ENCODE data around the gene CYRIA.
A peak's percentile ranks its signal among the peaks of the same experiment; 100 is the strongest.

CYRIA gene

DNA sequence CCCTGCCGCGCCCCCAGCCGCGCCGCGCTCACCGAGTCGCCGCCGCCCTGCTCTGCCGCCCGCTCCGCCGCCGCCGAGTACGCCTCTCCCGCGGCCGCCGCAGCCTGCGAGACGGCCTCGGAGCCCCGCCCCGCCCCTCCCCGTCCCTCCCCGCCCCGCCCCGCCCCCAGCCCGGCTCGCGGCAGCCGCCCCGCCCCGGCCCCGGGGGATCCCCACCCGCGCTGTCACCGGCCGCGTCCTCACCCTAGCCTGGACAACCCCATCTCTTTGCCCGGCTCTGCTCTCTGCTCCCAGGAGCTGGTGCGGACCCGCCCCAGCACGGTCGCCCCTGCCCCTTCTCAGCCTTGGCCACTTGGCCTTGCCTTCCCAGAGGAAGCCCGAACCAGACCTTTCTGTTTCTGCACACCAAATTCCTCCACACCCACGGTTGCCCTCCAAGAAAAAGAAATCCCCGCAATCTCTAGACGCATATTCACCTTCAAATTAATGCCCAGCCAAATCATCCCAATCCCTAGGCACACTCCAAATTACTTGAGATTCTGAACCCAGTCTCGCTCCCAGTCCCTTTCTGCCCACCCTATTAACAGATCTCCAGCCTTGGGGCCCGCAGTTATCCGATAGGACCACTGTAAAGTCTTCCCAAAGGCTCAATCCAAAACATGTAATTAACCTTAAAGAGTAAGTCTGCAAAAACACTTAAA lies at the start of gene CYRIA:
CYRIA (minus strand) TSS at position 87 of the 701 bp plus-strand sequence. CDS start 77,715 bp downstream, outside the sequence.
- peak in 1 of 2 donors; percentile 21 for DNase-seq (ENCODE audit: low read depth in 2 of 2)

DNA sequence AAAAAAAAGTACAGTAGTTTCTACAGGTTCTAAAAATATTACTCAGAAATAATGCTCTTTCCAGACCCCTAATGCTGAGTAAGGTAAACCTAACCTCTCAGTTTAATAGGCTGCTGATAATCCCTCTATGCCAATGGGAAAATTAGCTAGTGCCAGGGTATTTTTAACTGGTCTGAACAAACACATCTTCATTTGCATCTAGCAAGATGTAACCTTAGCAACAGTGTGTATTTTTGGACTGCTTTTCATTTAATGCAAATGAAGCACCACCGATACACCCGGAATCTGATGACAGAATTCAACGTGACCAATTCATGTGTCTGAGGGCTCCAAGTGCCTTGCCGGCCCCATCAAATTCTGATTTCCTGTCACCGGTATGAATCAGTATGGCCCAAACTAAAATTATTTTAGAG lies 47.4 kb upstream of the CYRIA start:
- no peak for DNase-seq (ENCODE audit: low read depth in 2 of 2)

- no peak for DNase-seq (ENCODE audit: low read depth in 2 of 2)
These were observed 44.1 kb upstream of the CYRIA start for GRCh38 chr2:16709769-16710168.

DNA sequence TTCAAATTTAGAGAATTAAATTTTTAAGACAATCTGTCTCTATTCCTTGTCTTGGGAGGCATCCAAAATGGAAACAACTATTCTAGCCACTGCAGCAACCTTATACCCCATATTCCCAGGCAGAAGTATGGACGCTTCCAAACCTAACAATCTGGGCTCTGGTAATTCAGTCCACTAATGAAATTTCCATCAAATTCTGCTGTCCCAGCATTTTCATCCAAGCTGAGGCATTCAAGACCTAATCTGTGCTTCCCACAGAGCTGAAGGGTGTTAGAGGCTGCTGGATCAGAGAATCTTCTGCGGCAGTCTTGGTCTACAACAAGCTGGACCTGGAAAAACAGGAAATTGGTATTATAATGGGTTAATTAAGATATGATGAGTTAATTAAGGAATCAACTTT lies 42.5 kb upstream of the CYRIA start:
- no peak for DNase-seq (ENCODE audit: low read depth in 2 of 2)

- no peak for DNase-seq (ENCODE audit: low read depth in 2 of 2)
These were observed 41.5 kb upstream of the CYRIA start for GRCh38 chr2:16707014-16707623.

GRCh38 chr2:16700551-16701259 lies 35.1 kb upstream of the CYRIA start:
- DNase-seq (ENCODE audit: low read depth in 2 of 2): no peak

- no peak for DNase-seq (ENCODE audit: low read depth in 2 of 2)
These were observed 28.2 kb upstream of the CYRIA start for GRCh38 chr2:16693854-16694253.

GRCh38 chr2:16691261-16691660 lies 25.6 kb upstream of the CYRIA start:
- DNase-seq (ENCODE audit: low read depth in 2 of 2): no peak

GRCh38 chr2:16687955-16688354 lies 22.3 kb upstream of the CYRIA start:
- no peak for DNase-seq (ENCODE audit: low read depth in 2 of 2)

DNA sequence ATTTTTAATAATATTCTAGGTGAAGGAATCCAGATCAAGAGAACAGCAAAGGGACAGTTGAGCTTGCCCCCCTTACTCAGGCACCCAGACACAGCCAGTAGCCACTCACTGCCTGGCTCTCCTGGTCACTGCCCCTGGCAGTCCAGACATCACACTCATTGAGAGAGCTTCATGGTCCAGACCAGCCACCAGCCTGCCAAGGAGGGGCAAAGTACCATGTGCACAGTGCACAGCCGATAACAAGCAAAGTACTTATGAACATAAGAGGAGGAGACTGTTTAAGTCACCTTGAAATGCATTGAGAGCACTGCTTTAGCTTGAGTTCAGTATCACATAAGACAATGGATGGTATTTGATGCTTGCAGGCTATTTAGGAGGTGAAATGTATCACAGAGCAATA lies 21.6 kb upstream of the CYRIA start:
- no peak for DNase-seq (ENCODE audit: low read depth in 2 of 2)

GRCh38 chr2:16686641-16687040 lies 21.0 kb upstream of the CYRIA start:
- DNase-seq (ENCODE audit: low read depth in 2 of 2): no peak

DNA sequence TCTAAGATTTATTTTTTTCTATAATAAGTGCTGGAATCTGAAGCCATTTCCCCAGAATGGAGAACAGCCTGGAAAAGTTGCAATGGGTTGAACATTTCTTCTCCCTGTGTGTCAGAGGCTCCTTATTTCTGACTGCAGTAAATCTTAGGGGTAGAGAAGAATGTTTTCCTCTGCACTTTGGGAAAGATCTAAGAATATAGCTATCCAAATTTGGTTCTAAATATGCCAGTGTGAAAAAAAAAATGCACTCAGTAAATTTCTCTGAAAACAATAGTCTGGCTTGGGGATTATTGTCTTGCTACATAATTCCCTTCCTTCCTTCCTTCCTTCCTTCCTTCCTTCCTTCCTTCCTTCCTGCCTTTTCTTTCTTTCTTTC lies 19.7 kb upstream of the CYRIA start:
- no peak for DNase-seq (ENCODE audit: low read depth in 2 of 2)

GRCh38 chr2:16684676-16685339 lies 19.2 kb upstream of the CYRIA start:
- no peak for DNase-seq (ENCODE audit: low read depth in 2 of 2)

GRCh38 chr2:16683576-16683975 lies 17.9 kb upstream of the CYRIA start:
- no peak for DNase-seq (ENCODE audit: low read depth in 2 of 2)

DNA sequence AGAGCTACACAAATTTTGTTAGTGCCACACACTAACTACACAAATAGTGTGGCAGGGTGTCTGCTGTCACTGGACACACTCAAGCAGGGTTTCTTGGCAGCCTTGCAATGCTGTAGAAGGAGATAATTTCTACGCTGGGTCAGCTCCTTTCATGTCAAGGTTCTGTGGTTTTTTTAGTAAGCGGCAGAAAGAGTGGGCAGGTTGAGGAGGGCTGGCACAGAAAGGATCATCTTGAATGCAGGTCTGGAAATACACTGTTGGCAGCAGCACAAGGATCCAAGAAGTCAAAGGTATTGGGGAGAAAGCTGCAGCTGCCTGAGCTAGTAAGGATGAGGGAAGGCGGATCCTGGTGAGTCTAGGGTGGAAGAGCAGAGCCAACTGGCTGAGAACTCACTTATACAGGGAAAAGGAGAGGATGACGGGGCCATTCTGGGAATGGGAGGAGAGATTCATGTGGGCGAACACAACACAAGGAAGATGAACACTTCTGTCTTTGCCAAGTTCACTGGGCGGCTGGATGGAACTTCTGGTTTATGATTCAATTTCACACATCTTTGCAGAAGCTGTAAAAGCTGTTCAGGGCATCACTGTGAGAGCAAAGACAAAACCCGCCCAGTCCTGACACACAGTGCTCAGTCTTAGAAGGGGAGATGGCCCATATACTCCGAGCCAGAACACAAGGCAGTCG lies 16.9 kb upstream of the CYRIA start:
- no peak for DNase-seq (ENCODE audit: low read depth in 2 of 2)

DNA sequence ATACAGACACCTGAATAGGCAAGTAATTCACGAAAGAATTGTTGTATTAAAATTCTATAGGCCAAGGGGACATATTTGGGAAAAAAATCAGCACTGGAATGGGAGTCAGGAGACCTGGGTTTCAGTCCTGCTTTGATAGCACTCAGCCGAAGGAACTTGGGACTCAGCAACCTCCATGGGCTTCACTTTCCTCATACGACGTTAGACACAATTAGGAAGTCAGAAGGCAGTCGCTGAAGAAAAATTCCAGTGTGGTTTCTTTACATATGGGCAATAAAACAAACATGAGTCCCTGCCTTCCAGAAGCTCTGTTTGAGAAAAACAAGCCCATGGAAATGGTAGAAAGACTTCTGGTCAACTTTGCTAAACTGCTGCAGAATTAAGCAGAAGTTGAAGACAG lies 15.1 kb upstream of the CYRIA start:
- no peak for DNase-seq (ENCODE audit: low read depth in 2 of 2)

GRCh38 chr2:16680304-16680703 lies 14.7 kb upstream of the CYRIA start:
- DNase-seq (ENCODE audit: low read depth in 2 of 2): no peak

- no peak for DNase-seq (ENCODE audit: low read depth in 2 of 2)
These were observed 13.3 kb upstream of the CYRIA start for GRCh38 chr2:16678964-16679363.

GRCh38 chr2:16677875-16678274 lies 12.2 kb upstream of the CYRIA start:
- DNase-seq (ENCODE audit: low read depth in 2 of 2): no peak

DNA sequence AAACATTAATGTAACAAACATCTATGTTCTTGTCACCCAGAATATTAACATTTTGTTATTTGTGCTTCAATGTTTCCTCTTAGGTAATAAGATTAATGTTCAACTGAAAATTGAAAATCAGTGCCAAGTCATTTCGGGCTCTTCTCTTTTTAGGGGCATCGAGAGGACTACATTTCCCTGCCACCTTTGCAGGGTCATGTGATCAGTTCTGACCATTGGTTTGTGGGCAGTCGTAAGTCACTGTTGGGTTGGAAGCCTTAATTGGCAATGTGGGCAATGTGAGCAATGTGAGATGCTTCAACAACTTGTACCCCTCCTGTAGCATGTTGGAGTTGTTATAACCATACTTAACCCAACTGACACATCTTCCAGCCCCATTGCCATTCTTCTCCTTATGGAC lies 10.1 kb upstream of the CYRIA start:
- no peak for DNase-seq (ENCODE audit: low read depth in 2 of 2)

- no peak for DNase-seq (ENCODE audit: low read depth in 2 of 2)
These were observed 8.5 kb upstream of the CYRIA start for GRCh38 chr2:16674154-16674553.

DNA sequence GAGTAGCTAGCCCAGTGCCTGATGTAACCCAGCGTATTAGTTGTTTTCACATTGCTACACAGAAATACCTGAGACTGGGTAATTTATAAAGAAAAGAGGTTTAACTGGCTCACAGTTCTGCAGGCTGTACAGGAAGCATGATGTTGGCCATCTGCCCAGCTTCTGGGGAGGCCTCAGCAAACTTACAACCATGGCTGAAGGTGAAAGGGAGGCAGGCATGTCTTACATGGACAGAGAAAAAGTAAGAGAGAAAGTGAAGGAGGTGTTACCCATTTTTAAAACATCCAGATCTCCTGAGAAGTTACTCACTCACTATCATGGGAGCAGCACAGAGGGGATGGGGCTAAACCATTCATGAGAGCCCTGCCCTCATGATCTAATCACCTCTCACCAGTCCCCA lies 6.1 kb upstream of the CYRIA start:
- no peak for DNase-seq (ENCODE audit: low read depth in 2 of 2)

All from activated CD8-positive, alpha-beta memory T cell treated with anti-CD3 and anti-CD28 coated beads for 4 hours (primary cell).